Fibroblast of gingiva (primary cell): Measurements from ENCODE around the gene TNFRSF8.

Experiments
- DNase-seq: peaks from one replicate; pipeline ENCODE4 v3.0.0-alpha.2; 2011; ENCODE audit warnings: low read depth

Gene TNFRSF8

GRCh38 chr1:12176298-12177118 is 113.4 kb downstream of the TNFRSF8 start:
- DNase-seq, result no peak

GRCh38 chr1:12177156-12177998 is 114.3 kb downstream of the TNFRSF8 start:
- DNase-seq, result no peak

- DNase-seq, result peak; percentile 86
Measured at GRCh38 chr1:12177999-12178441, 114.9 kb downstream of the TNFRSF8 start.

GRCh38 chr1:12178511-12178910 is 115.4 kb downstream of the TNFRSF8 start:
- DNase-seq, result no peak

- DNase-seq, result peak; percentile 38
Measured at GRCh38 chr1:12179111-12179519, 116.0 kb downstream of the TNFRSF8 start.

- no peak for DNase-seq
Measured at GRCh38 chr1:12179676-12180075, 116.6 kb downstream of the TNFRSF8 start.

GRCh38 chr1:12180315-12180714 is 117.2 kb downstream of the TNFRSF8 start:
- DNase-seq, result no peak

GRCh38 chr1:12180903-12181302 is 117.8 kb downstream of the TNFRSF8 start:
- DNase-seq, result no peak

GRCh38 chr1:12181568-12181967 is 118.5 kb downstream of the TNFRSF8 start:
- no peak for DNase-seq

GRCh38 chr1:12182410-12182984 is 119.4 kb downstream of the TNFRSF8 start:
- no peak for DNase-seq

- no peak for DNase-seq
Measured at GRCh38 chr1:12183095-12183794, 120.1 kb downstream of the TNFRSF8 start.

GRCh38 chr1:12184008-12184681 is 121.0 kb downstream of the TNFRSF8 start:
- peak; percentile 81 for DNase-seq

GRCh38 chr1:12185036-12185917 is 122.2 kb downstream of the TNFRSF8 start:
- no peak for DNase-seq

GRCh38 chr1:12185918-12186678 is 123.0 kb downstream of the TNFRSF8 start:
- DNase-seq, result no peak

- DNase-seq, result no peak
Measured at GRCh38 chr1:12186679-12186985, 123.5 kb downstream of the TNFRSF8 start.

- no peak for DNase-seq
Measured at GRCh38 chr1:12188115-12188514, 125.0 kb downstream of the TNFRSF8 start.

GRCh38 chr1:12188657-12189327 is 125.7 kb downstream of the TNFRSF8 start:
- no peak for DNase-seq

- no peak for DNase-seq
Measured at GRCh38 chr1:12189328-12189682, 126.2 kb downstream of the TNFRSF8 start.
